ENCODE results near the gene MAST1. TPM values are rescaled to one million over a fixed set of nuclear protein-coding genes. Genes with fewer than 3 reads are reported as not detected.

MAST1 gene
- total RNA-seq, 1 experiment from 2014 or later, result 11.2 TPM

- Histone ChIP-seq H3K36me3 (ENCODE audit: low read depth, low read length) (no peaks in the 10 kb centered on the region), H3K27ac (ENCODE audit: low read length) (no peak overlapping the region), H2AFZ (ENCODE audit: low read length) (peak overlapping the region; percentile 77), H3K9me2 (replicated peaks; ENCODE audit: low read length) (no peaks in the 10 kb centered on the region), H4K20me1 (ENCODE audit: low read length) (no peaks in the 10 kb centered on the region), H3K9me3 (ENCODE audit: low read length) (no peaks in the 10 kb centered on the region), H3K4me1 (ENCODE audit: insufficient read depth, low read length) (peaks cover 14% of the 10 kb centered on the region), H3K79me2 (ENCODE audit: low read length) (no peaks in the 10 kb centered on the region), H3K4me2 (ENCODE audit: low read length) (peak overlapping the region; percentile 76), H3K9ac (ENCODE audit: low read length) (no peak overlapping the region), H3K4me3 (ENCODE audit: low read length) (peak overlapping the region; percentile 42; the same call in 1 of the 2 replicates), H3F3A (ENCODE audit: low read length, unreplicated experiment) (no peaks in the 10 kb centered on the region), H3K27me3 (ENCODE audit: low read length) (no peaks in the 10 kb centered on the region)
- TF ChIP-seq EZH2 (IDR thresholded peaks at IDR 0.05; ENCODE audit: low read length, unreplicated experiment) (no peak), CTCF (conservative IDR thresholded peaks at IDR 0.05; ENCODE audit: low read depth, low read length) (peak; percentile 99)
- CTCF ChIA-PET, result interaction anchor here (0.5 to 1.1 kb wide), 7 partner anchors 23 to 178 kb away, joined by 3 to 9 read pairs (median 5); a partner anchor contains a TSS
- peak; percentile 97 for ATAC-seq
- no TSS peak for BruUV-seq (replicated peaks)
- intact Hi-C loops (cut with micrococcal nuclease), result loop anchor here (5.0 kb wide), 2 partner anchors 70 to 85 kb away; partner anchors contain the start of gene HOOK2
- peak; percentile 94 for DNase-seq
- POLR2A ChIA-PET (ENCODE audit: unreplicated experiment), result interaction anchor here (0.5 to 0.6 kb wide), 3 partner anchors 51 to 95 kb away, joined by 3 to 5 read pairs (median 4); no protein-coding TSS in a partner anchor
Measured at GRCh38 chr19:12847159-12848139, 9.1 kb downstream of the MAST1 start.

GRCh38 chr19:12856653-12857052 is 18.3 kb downstream of the MAST1 start:
- Histone ChIP-seq H3K9ac (ENCODE audit: low read length) (no peak overlapping the region), H3F3A (ENCODE audit: low read length, unreplicated experiment) (no peaks in the 10 kb centered on the region), H3K9me2 (replicated peaks; ENCODE audit: low read length) (no peaks in the 10 kb centered on the region), H2AFZ (ENCODE audit: low read length) (no peak overlapping the region), H3K79me2 (ENCODE audit: low read length) (no peaks in the 10 kb centered on the region), H3K9me3 (ENCODE audit: low read length) (no peaks in the 10 kb centered on the region), H3K4me2 (ENCODE audit: low read length) (no peak overlapping the region), H3K4me1 (ENCODE audit: insufficient read depth, low read length) (no peaks in the 10 kb centered on the region), H3K4me3 (ENCODE audit: low read length) (no peak overlapping the region), H4K20me1 (ENCODE audit: low read length) (no peaks in the 10 kb centered on the region), H3K27me3 (ENCODE audit: low read length) (no peaks in the 10 kb centered on the region), H3K36me3 (ENCODE audit: low read depth, low read length) (no peaks in the 10 kb centered on the region; the same call in 1 of the 2 replicates), H3K27ac (ENCODE audit: low read length) (no peak overlapping the region)
- TF ChIP-seq CTCF (conservative IDR thresholded peaks at IDR 0.05; ENCODE audit: low read depth, low read length), result no peak
- no peak for TF ChIP-seq EZH2 (IDR thresholded peaks at IDR 0.05; ENCODE audit: low read length, unreplicated experiment)
- TF ChIP-seq EZH2phosphoT487 (IDR thresholded peaks at IDR 0.05; ENCODE audit: borderline replicate concordance, low read length), result no peak
- ChIA-PET POLR2A (ENCODE audit: unreplicated experiment) (no interaction called here), CTCF (no interaction called here)
- DNase-seq (no peak), ATAC-seq (no peak)
- no TSS peak for BruUV-seq (replicated peaks)
- intact Hi-C loops (cut with micrococcal nuclease), result no loop called here

Data from PC-3 (cell line).